Measurements from ENCODE around the gene SLC39A9. TPM values are rescaled to one million over a fixed set of nuclear protein-coding genes. Genes with fewer than 3 reads are reported as not detected.

SLC39A9 gene
- total RNA-seq, 1 donor from 2014 or later: 61.2 TPM

GRCh38 chr14:69366761-69367160 lies 31.7 kb upstream of the SLC39A9 start:
- no peak overlapping the region for H2AFZ ChIP-seq (replicated peaks)
- no peak overlapping the region for H3K4me3 Mint-ChIP-seq
- peaks cover 2% of the 10 kb centered on the region for H3K4me1 Mint-ChIP-seq
- H3F3A ChIP-seq (ENCODE audit: low read depth): no peaks in the 10 kb centered on the region
- no peak overlapping the region for H3K27ac ChIP-seq
- H3K9me3 Mint-ChIP-seq: no peaks in the 10 kb centered on the region
- H3K36me3 Mint-ChIP-seq: no peaks in the 10 kb centered on the region
- no peaks in the 10 kb centered on the region for H3K36me3 ChIP-seq
- peak overlapping the region; percentile 0 for H3K27ac Mint-ChIP-seq
- no peaks in the 10 kb centered on the region for H3K79me2 ChIP-seq (ENCODE audit: low read depth)
- no peak overlapping the region for H3K4me3 ChIP-seq
- no peak overlapping the region for H3K9ac ChIP-seq
- H3K27me3 ChIP-seq: no peaks in the 10 kb centered on the region
- H3K4me2 ChIP-seq: no peak overlapping the region
- no peak for DNase-seq (ENCODE audit: low spot score)
- no peaks in the 10 kb centered on the region for H3K27me3 Mint-ChIP-seq (ENCODE audit: insufficient read depth, low read depth)
- H3K9me3 ChIP-seq (ENCODE audit: low read depth): no peaks in the 10 kb centered on the region
- peaks cover 8% of the 10 kb centered on the region for H4K20me1 ChIP-seq (ENCODE audit: low read depth)
- TF ChIP-seq EZH2phosphoT487 (IDR thresholded peaks at IDR 0.05): no peak
- no peak for TF ChIP-seq EZH2 (IDR thresholded peaks at IDR 0.05)
- TF ChIP-seq, protein P1, sequence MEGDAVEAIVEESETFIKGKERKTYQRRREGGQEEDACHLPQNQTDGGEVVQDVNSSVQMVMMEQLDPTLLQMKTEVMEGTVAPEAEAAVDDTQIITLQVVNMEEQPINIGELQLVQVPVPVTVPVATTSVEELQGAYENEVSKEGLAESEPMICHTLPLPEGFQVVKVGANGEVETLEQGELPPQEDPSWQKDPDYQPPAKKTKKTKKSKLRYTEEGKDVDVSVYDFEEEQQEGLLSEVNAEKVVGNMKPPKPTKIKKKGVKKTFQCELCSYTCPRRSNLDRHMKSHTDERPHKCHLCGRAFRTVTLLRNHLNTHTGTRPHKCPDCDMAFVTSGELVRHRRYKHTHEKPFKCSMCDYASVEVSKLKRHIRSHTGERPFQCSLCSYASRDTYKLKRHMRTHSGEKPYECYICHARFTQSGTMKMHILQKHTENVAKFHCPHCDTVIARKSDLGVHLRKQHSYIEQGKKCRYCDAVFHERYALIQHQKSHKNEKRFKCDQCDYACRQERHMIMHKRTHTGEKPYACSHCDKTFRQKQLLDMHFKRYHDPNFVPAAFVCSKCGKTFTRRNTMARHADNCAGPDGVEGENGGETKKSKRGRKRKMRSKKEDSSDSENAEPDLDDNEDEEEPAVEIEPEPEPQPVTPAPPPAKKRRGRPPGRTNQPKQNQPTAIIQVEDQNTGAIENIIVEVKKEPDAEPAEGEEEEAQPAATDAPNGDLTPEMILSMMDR (IDR thresholded peaks at IDR 0.05): no peak
- H3K4me1 ChIP-seq: no peaks in the 10 kb centered on the region

DNA sequence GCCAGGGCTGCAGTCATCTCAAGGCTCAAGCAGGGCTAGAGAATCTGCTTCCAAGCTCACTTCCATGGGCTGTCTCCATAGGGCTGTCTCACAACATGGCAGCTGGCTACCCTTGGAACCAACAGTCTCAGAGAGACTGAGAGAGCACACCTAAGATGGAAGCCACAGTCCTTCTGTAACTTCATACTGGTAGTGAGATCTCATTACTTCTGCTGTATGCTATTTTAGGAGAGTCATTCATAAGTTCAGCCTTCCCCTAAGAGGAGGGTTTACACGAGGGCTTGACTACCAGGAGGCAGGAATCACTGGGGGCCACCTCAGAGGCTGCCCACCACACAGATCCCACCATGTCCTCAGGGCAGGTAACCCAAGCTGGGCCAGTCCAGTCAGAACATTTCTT lies 30.1 kb upstream of the SLC39A9 start:
- no peaks in the 10 kb centered on the region for H3K9me3 ChIP-seq (ENCODE audit: low read depth)
- no peaks in the 10 kb centered on the region for H3K36me3 ChIP-seq
- H4K20me1 ChIP-seq (ENCODE audit: low read depth): peaks cover 11% of the 10 kb centered on the region
- Mint-ChIP-seq H3K27me3 (ENCODE audit: insufficient read depth, low read depth) (no peaks in the 10 kb centered on the region), H3K27ac (no peak overlapping the region), H3K36me3 (peaks cover 4% of the 10 kb centered on the region), H3K4me3 (no peak overlapping the region), H3K4me1 (no peaks in the 10 kb centered on the region), H3K9me3 (no peaks in the 10 kb centered on the region)
- H3K4me1 ChIP-seq: no peaks in the 10 kb centered on the region
- H3F3A ChIP-seq (ENCODE audit: low read depth): no peaks in the 10 kb centered on the region
- TF ChIP-seq, protein P1 (IDR thresholded peaks at IDR 0.05): no peak
- TF ChIP-seq EZH2phosphoT487 (IDR thresholded peaks at IDR 0.05): no peak
- TF ChIP-seq EZH2 (IDR thresholded peaks at IDR 0.05): no peak
- no peak overlapping the region for H3K4me2 ChIP-seq
- no peak overlapping the region for H3K27ac ChIP-seq
- no peaks in the 10 kb centered on the region for H3K27me3 ChIP-seq
- no peak overlapping the region for H3K4me3 ChIP-seq
- no peak overlapping the region for H2AFZ ChIP-seq (replicated peaks)
- H3K79me2 ChIP-seq (ENCODE audit: low read depth): no peaks in the 10 kb centered on the region
- no peak for DNase-seq (ENCODE audit: low spot score)
- H3K9ac ChIP-seq: no peak overlapping the region

- no peaks in the 10 kb centered on the region for H3K79me2 ChIP-seq (ENCODE audit: low read depth)
These were observed 28.4 kb upstream of the SLC39A9 start for GRCh38 chr14:69370061-69370460.

More at GRCh38 chr14:69370061-69370460, 28.4 kb upstream of the SLC39A9 start:
- Mint-ChIP-seq H3K36me3 (peaks cover 10% of the 10 kb centered on the region), H3K4me1 (no peaks in the 10 kb centered on the region), H3K27ac (no peak overlapping the region), H3K27me3 (ENCODE audit: insufficient read depth, low read depth) (no peaks in the 10 kb centered on the region), H3K9me3 (no peaks in the 10 kb centered on the region), H3K4me3 (no peak overlapping the region)
- TF ChIP-seq EZH2phosphoT487 (IDR thresholded peaks at IDR 0.05) (no peak), EZH2 (IDR thresholded peaks at IDR 0.05) (no peak)
- TF ChIP-seq, protein P1 (IDR thresholded peaks at IDR 0.05): no peak
- H3K27me3 ChIP-seq: no peaks in the 10 kb centered on the region
- no peak overlapping the region for H3K27ac ChIP-seq
- H3K9me3 ChIP-seq (ENCODE audit: low read depth): no peaks in the 10 kb centered on the region
- no peak overlapping the region for H2AFZ ChIP-seq (replicated peaks)
- H3K36me3 ChIP-seq: no peaks in the 10 kb centered on the region
- no peaks in the 10 kb centered on the region for H3K4me1 ChIP-seq
- DNase-seq (ENCODE audit: low spot score): no peak
- H3K4me3 ChIP-seq: no peak overlapping the region
- peaks cover 6% of the 10 kb centered on the region for H3F3A ChIP-seq (ENCODE audit: low read depth)
- peaks cover 11% of the 10 kb centered on the region for H4K20me1 ChIP-seq (ENCODE audit: low read depth)
- H3K4me2 ChIP-seq: no peak overlapping the region
- no peak overlapping the region for H3K9ac ChIP-seq

Measured in neural progenitor cell (in vitro differentiated cells).